ENCODE measurements around the gene PERM1. TPM values are rescaled to one million over a fixed set of nuclear protein-coding genes. Genes with fewer than 3 reads are reported as not detected.
"Not testable (repeated sequence)": the region's sequence is repeated elsewhere in the genome, so short reads cannot be mapped to it uniquely, and the experiment has no call there.

PERM1 gene
- 0.48 TPM for polyA plus RNA-seq (2013)

- Histone ChIP-seq H3K9me3 (ENCODE audit: control extremely low read depth in 1 of 5, control insufficient read depth in 4 of 5, insufficient read depth in 2 of 5, low read depth in 1 of 5, low read length in 4 of 5) (no peaks in the 10 kb centered on the region), H3K36me3 (ENCODE audit: control insufficient read depth in 4 of 4, insufficient read depth in 4 of 4, low read length in 3 of 4) (no peaks in the 10 kb centered on the region), H3K4me3 (ENCODE audit: control insufficient read depth in 1 of 7, extremely low read depth in 1 of 7, insufficient read depth in 4 of 7, low read depth in 2 of 7, low read length in 6 of 7) (no peak within 1 kb of the TSS), H3K4me1 (ENCODE audit: control extremely low read depth in 1 of 4, control insufficient read depth in 4 of 4, insufficient read depth in 4 of 4, low read length in 3 of 4) (peaks cover 0 to 1% (median 0%) of the 10 kb centered on the region in 4 experiments), H3K27me3 (replicated peaks in 2 of 5; ENCODE audit: control insufficient read depth in 4 of 5, insufficient read depth in 5 of 5, low read length in 4 of 5) (peaks cover 0 to 47% (median 10%) of the 10 kb centered on the region in 5 experiments), H3K27ac (ENCODE audit: insufficient read depth in 1 of 2, low read depth in 1 of 2, low read length in 2 of 2, poor library complexity in 1 of 2, severe bottlenecking in 2 of 2) (no peak within 1 kb of the TSS)
- no peak for DNase-seq
- WGBS (ENCODE audit: insufficient coverage), result 67% methylated on average over 28 of the region's 28 CpGs
- ChIA-PET CTCF (interaction anchor here (1.2 to 6.5 kb wide), 11 partner anchors 11 to 268 kb away, joined by 3 to 58 read pairs (median 5); partner anchors contain the start of genes AGRN, ISG15 and PLEKHN1), POLR2A (interaction anchor here (0.9 kb wide), 1 partner anchor 13 kb away, joined by 3 read pairs; no protein-coding TSS in a partner anchor)
Measured at GRCh38 chr1:981955-982558, at the start of gene PERM1. PERM1 (minus strand) TSS chr1:982093; CDS start chr1:981029, 1,064 bp downstream.

- H3K9me3 ChIP-seq (ENCODE audit: control extremely low read depth in 1 of 5, control insufficient read depth in 4 of 5, insufficient read depth in 2 of 5, low read depth in 1 of 5, low read length in 4 of 5); POLR2A ChIA-PET; H3K36me3 ChIP-seq (ENCODE audit: control insufficient read depth in 4 of 4, insufficient read depth in 4 of 4, low read length in 3 of 4); DNase-seq; H3K4me3 ChIP-seq (ENCODE audit: control insufficient read depth in 1 of 7, extremely low read depth in 1 of 7, insufficient read depth in 4 of 7, low read depth in 2 of 7, low read length in 6 of 7); H3K27ac ChIP-seq (ENCODE audit: insufficient read depth in 1 of 2, low read depth in 1 of 2, low read length in 2 of 2, poor library complexity in 1 of 2, severe bottlenecking in 2 of 2): not testable (repeated sequence)
- 97% methylated on average over 6 of the region's 7 CpGs for WGBS (ENCODE audit: insufficient coverage)
- H3K4me1 ChIP-seq (ENCODE audit: control extremely low read depth in 1 of 4, control insufficient read depth in 4 of 4, insufficient read depth in 4 of 4, low read length in 3 of 4), result peaks cover 0 to 21% (median 19%) of the 10 kb centered on the region in 4 experiments
- CTCF ChIA-PET, result interaction anchor here (0.7 to 2.8 kb wide), 8 partner anchors 10 to 261 kb away, joined by 3 to 12 read pairs (median 3); partner anchors contain the start of gene ISG15
- H3K27me3 ChIP-seq (replicated peaks in 2 of 5; ENCODE audit: control insufficient read depth in 4 of 5, insufficient read depth in 5 of 5, low read length in 4 of 5), result peaks cover 0 to 58% (median 5%) of the 10 kb centered on the region in 5 experiments
Measured at GRCh38 chr1:1030867-1031658, 49.2 kb upstream of the PERM1 start.

- Histone ChIP-seq H3K4me3 (ENCODE audit: control insufficient read depth in 1 of 7, extremely low read depth in 1 of 7, insufficient read depth in 4 of 7, low read depth in 2 of 7, low read length in 6 of 7) (no peak overlapping the region), H3K27me3 (replicated peaks in 2 of 5; ENCODE audit: control insufficient read depth in 4 of 5, insufficient read depth in 5 of 5, low read length in 4 of 5) (peaks cover 0 to 36% (median under 1%) of the 10 kb centered on the region in 5 experiments), H3K4me1 (ENCODE audit: control extremely low read depth in 1 of 4, control insufficient read depth in 4 of 4, insufficient read depth in 4 of 4, low read length in 3 of 4) (peaks cover 0 to 7% (median 5%) of the 10 kb centered on the region in 4 experiments), H3K9me3 (ENCODE audit: control extremely low read depth in 1 of 5, control insufficient read depth in 4 of 5, insufficient read depth in 2 of 5, low read depth in 1 of 5, low read length in 4 of 5) (no peaks in the 10 kb centered on the region), H3K27ac (ENCODE audit: insufficient read depth in 1 of 2, low read depth in 1 of 2, low read length in 2 of 2, poor library complexity in 1 of 2, severe bottlenecking in 2 of 2) (no peak overlapping the region), H3K36me3 (ENCODE audit: control insufficient read depth in 4 of 4, insufficient read depth in 4 of 4, low read length in 3 of 4) (no peaks in the 10 kb centered on the region)
- POLR2A ChIA-PET, result no interaction called here
- WGBS (ENCODE audit: insufficient coverage), result 90% methylated on average over 14 of the region's 17 CpGs
- DNase-seq, result no peak
- CTCF ChIA-PET, result interaction anchor here (0.8 kb wide), 1 partner anchor 36 kb away, joined by 3 read pairs; no protein-coding TSS in a partner anchor
Measured at GRCh38 chr1:1027791-1028190, 45.9 kb upstream of the PERM1 start.

- ChIA-PET POLR2A (no interaction called here), CTCF (interaction anchor here (0.8 to 0.9 kb wide), 2 partner anchors 24 to 29 kb away, joined by 3 read pairs; no protein-coding TSS in a partner anchor)
- no peak for DNase-seq
- H3K27me3 ChIP-seq (replicated peaks in 2 of 5; ENCODE audit: control insufficient read depth in 4 of 5, insufficient read depth in 5 of 5, low read length in 4 of 5), result peaks cover 0 to 36% (median 6%) of the 10 kb centered on the region in 5 experiments
- H3K9me3 ChIP-seq (ENCODE audit: control extremely low read depth in 1 of 5, control insufficient read depth in 4 of 5, insufficient read depth in 2 of 5, low read depth in 1 of 5, low read length in 4 of 5), result no peaks in the 10 kb centered on the region
- H3K4me3 ChIP-seq (ENCODE audit: control insufficient read depth in 1 of 7, extremely low read depth in 1 of 7, insufficient read depth in 4 of 7, low read depth in 2 of 7, low read length in 6 of 7), result no peak overlapping the region
- H3K27ac ChIP-seq (ENCODE audit: insufficient read depth in 1 of 2, low read depth in 1 of 2, low read length in 2 of 2, poor library complexity in 1 of 2, severe bottlenecking in 2 of 2), result no peak overlapping the region
- WGBS (ENCODE audit: insufficient coverage), result 36% methylated on average over 11 of the region's 21 CpGs
- H3K4me1 ChIP-seq (ENCODE audit: control extremely low read depth in 1 of 4, control insufficient read depth in 4 of 4, insufficient read depth in 4 of 4, low read length in 3 of 4), result peaks cover 0 to 5% (median 2%) of the 10 kb centered on the region in 4 experiments
- H3K36me3 ChIP-seq (ENCODE audit: control insufficient read depth in 4 of 4, insufficient read depth in 4 of 4, low read length in 3 of 4), result no peaks in the 10 kb centered on the region
Measured at GRCh38 chr1:1026599-1027413, 44.9 kb upstream of the PERM1 start.

- CTCF ChIA-PET, result no interaction called here
- Histone ChIP-seq H3K36me3 (ENCODE audit: control insufficient read depth in 4 of 4, insufficient read depth in 4 of 4, low read length in 3 of 4) (no peaks in the 10 kb centered on the region), H3K9me3 (ENCODE audit: control extremely low read depth in 1 of 5, control insufficient read depth in 4 of 5, insufficient read depth in 2 of 5, low read depth in 1 of 5, low read length in 4 of 5) (no peaks in the 10 kb centered on the region), H3K4me3 (ENCODE audit: control insufficient read depth in 1 of 7, extremely low read depth in 1 of 7, insufficient read depth in 4 of 7, low read depth in 2 of 7, low read length in 6 of 7) (no peak overlapping the region), H3K4me1 (ENCODE audit: control extremely low read depth in 1 of 4, control insufficient read depth in 4 of 4, insufficient read depth in 4 of 4, low read length in 3 of 4) (peaks cover 0 to 12% (median 10%) of the 10 kb centered on the region in 4 experiments), H3K27me3 (replicated peaks in 2 of 5; ENCODE audit: control insufficient read depth in 4 of 5, insufficient read depth in 5 of 5, low read length in 4 of 5) (peaks cover 0 to 38% (median 8%) of the 10 kb centered on the region in 5 experiments), H3K27ac (ENCODE audit: insufficient read depth in 1 of 2, low read depth in 1 of 2, low read length in 2 of 2, poor library complexity in 1 of 2, severe bottlenecking in 2 of 2) (no peak overlapping the region)
- POLR2A ChIA-PET, result no interaction called here
- DNase-seq, result no peak
- 93% methylated on average over 7 of the region's 10 CpGs for WGBS (ENCODE audit: insufficient coverage)
Measured at GRCh38 chr1:1025730-1026129, 43.8 kb upstream of the PERM1 start.

- WGBS (ENCODE audit: insufficient coverage), result 95% methylated on average over 19 of the region's 31 CpGs
- ChIA-PET POLR2A (no interaction called here), CTCF (interaction anchor here (1.3 to 1.6 kb wide), 2 partner anchors 21 to 42 kb away, joined by 5 read pairs; no protein-coding TSS in a partner anchor)
- no peaks in the 10 kb centered on the region for H3K9me3 ChIP-seq (ENCODE audit: control extremely low read depth in 1 of 5, control insufficient read depth in 4 of 5, insufficient read depth in 2 of 5, low read depth in 1 of 5, low read length in 4 of 5)
- peaks cover 0 to 44% (median 8%) of the 10 kb centered on the region in 5 experiments for H3K27me3 ChIP-seq (replicated peaks in 2 of 5; ENCODE audit: control insufficient read depth in 4 of 5, insufficient read depth in 5 of 5, low read length in 4 of 5)
- H3K27ac ChIP-seq (ENCODE audit: insufficient read depth in 1 of 2, low read depth in 1 of 2, low read length in 2 of 2, poor library complexity in 1 of 2, severe bottlenecking in 2 of 2), result no peak overlapping the region
- no peak for DNase-seq
- no peaks in the 10 kb centered on the region for H3K36me3 ChIP-seq (ENCODE audit: control insufficient read depth in 4 of 4, insufficient read depth in 4 of 4, low read length in 3 of 4)
- peaks cover 0 to 16% (median 13%) of the 10 kb centered on the region in 4 experiments for H3K4me1 ChIP-seq (ENCODE audit: control extremely low read depth in 1 of 4, control insufficient read depth in 4 of 4, insufficient read depth in 4 of 4, low read length in 3 of 4)
- H3K4me3 ChIP-seq (ENCODE audit: control insufficient read depth in 1 of 7, extremely low read depth in 1 of 7, insufficient read depth in 4 of 7, low read depth in 2 of 7, low read length in 6 of 7), result no peak overlapping the region
Measured at GRCh38 chr1:1024771-1025699, 43.1 kb upstream of the PERM1 start.
